HepG2 (cell line): ENCODE measurements around the gene KCNJ4. TPM values are rescaled to one million over a fixed set of nuclear protein-coding genes. Genes with fewer than 3 reads are reported as not detected.

ENCODE experiments used
- HOXA3 ChIP-seq: sonication (generic); formaldehyde crosslinking; IDR thresholded peaks from 2 replicates; pipeline ENCODE4 v1.5.0; 2020; ENCODE audit warnings: missing genetic modification reagents
- KAT7 ChIP-seq: IDR thresholded peaks from 2 replicates; pipeline ENCODE4 v1.6.1; 2018; ENCODE audit warnings: borderline replicate concordance, missing compliant biosample characterization
- PHF8 ChIP-seq: sonication (generic); formaldehyde crosslinking; IDR thresholded peaks from 2 replicates; pipeline ENCODE4 v1.5.0; 2020; ENCODE audit warnings: missing genetic modification reagents
- POLR2A ChIP-seq, 2 experiments: IDR thresholded peaks; 2 replicates each; pipeline ENCODE4 v1.6.1; 2011; ENCODE audit warnings: low read depth in 2 of 2, low read length in 2 of 2, mild to moderate bottlenecking in 1 of 2, moderate library complexity in 1 of 2; ENCODE audit not compliant: insufficient read depth in 1 of 2
- SALL1 ChIP-seq: sonication (generic); formaldehyde crosslinking; IDR thresholded peaks from 2 replicates; pipeline ENCODE4 v1.8.0; 2022; ENCODE audit warnings: mild to moderate bottlenecking, missing genetic modification reagents
- SP5 ChIP-seq: IDR thresholded peaks from 2 replicates; pipeline ENCODE4 v1.6.1; 2016; ENCODE audit warnings: low read depth, borderline replicate concordance
- SRY ChIP-seq: sonication (generic); formaldehyde crosslinking; IDR thresholded peaks from 2 replicates; pipeline ENCODE4 v1.8.0; 2022; ENCODE audit warnings: mild to moderate bottlenecking, missing genetic modification reagents
- YEATS4 ChIP-seq: sonication (generic); formaldehyde crosslinking; IDR thresholded peaks from 2 replicates; pipeline ENCODE4 v1.4.0; 2020; ENCODE audit warnings: missing genetic modification reagents, borderline replicate concordance
- ZBTB38 ChIP-seq: sonication (generic); formaldehyde crosslinking; IDR thresholded peaks from 2 replicates; pipeline ENCODE4 v1.5.1; 2020; ENCODE audit warnings: mild to moderate bottlenecking, missing genetic modification reagents
- ZNF605 ChIP-seq: sonication (generic); formaldehyde crosslinking; IDR thresholded peaks from 2 replicates; pipeline ENCODE4 v1.8.0; 2022; ENCODE audit warnings: mild to moderate bottlenecking, missing genetic modification reagents
- ZSCAN31 ChIP-seq: sonication (generic); formaldehyde crosslinking; IDR thresholded peaks from 2 replicates; pipeline ENCODE4 v1.5.0; 2020; ENCODE audit warnings: low read depth, mild to moderate bottlenecking, missing genetic modification reagents
- polyA plus RNA-seq, 8 experiments: library from polyadenylated mRNA; depleted of rRNA in 3 of 8; stranded (reverse) in 7 of 8; unstranded in 1 of 8; fragments of >200 nt; fragmentation: Illumina TruSeq in 4 of 8; extraction: Trizol in 4 of 8; gene quantifications; 2 replicates each; pipeline versions ENCODE4 v1.2.1 to v1.2.3, GENCODE V29; 2011 to 2016; ENCODE audit warnings: low read depth in 4 of 8, missing spikeins in 1 of 8, mixed read lengths in 1 of 8; ENCODE audit not compliant: insufficient read depth in 1 of 8
- total RNA-seq, 5 experiments: library from RNA; depleted of rRNA; stranded (reverse); fragments of >200 nt; fragmentation: Illumina TruSeq; extraction: Trizol; gene quantifications; 2 replicates each; pipeline ENCODE4 v1.2.3, GENCODE V29; 2016; ENCODE audit warnings: low read depth in 1 of 5
- TF ChIP-seq, protein P1 (sequence below): sonication (generic); formaldehyde crosslinking; IDR thresholded peaks from 2 replicates; pipeline ENCODE4 v1.5.0; 2020; ENCODE audit warnings: mild to moderate bottlenecking, missing genetic modification reagents
- TF ChIP-seq, protein P2 (sequence below): sonication (generic); formaldehyde crosslinking; IDR thresholded peaks from 2 replicates; pipeline ENCODE4 v1.8.0; 2022; ENCODE audit warnings: low read depth, missing genetic modification reagents
- TF ChIP-seq, protein P3 (sequence below): IDR thresholded peaks from 2 replicates; pipeline ENCODE4 v1.6.1; 2016; ENCODE audit warnings: missing compliant biosample characterization, missing genetic modification reagents, borderline replicate concordance
- TF ChIP-seq, protein P4 (sequence below): sonication (generic); formaldehyde crosslinking; IDR thresholded peaks from 2 replicates; pipeline ENCODE4 v1.4.0; 2020; ENCODE audit warnings: missing genetic modification reagents
- TF ChIP-seq, protein P5 (sequence below): sonication (generic); formaldehyde crosslinking; IDR thresholded peaks from 2 replicates; pipeline ENCODE4 v1.4.0; 2020; ENCODE audit warnings: missing genetic modification reagents
- TF ChIP-seq, protein P6 (sequence below): fragments of 450-650 bp; IDR thresholded peaks from 2 replicates; pipeline ENCODE4 v1.6.1; 2017
- TF ChIP-seq, protein P7 (sequence below): sonication (generic); formaldehyde crosslinking; IDR thresholded peaks from 2 replicates; pipeline ENCODE4 v1.8.0; 2022; ENCODE audit warnings: missing genetic modification reagents, low read depth, mild to moderate bottlenecking, borderline replicate concordance

Gene KCNJ4
- total and polyA plus RNA-seq, 2 of the 13 experiments (the other 11 are each of a cell fraction or from before 2014, with no cell fraction given): not detected

DNA sequence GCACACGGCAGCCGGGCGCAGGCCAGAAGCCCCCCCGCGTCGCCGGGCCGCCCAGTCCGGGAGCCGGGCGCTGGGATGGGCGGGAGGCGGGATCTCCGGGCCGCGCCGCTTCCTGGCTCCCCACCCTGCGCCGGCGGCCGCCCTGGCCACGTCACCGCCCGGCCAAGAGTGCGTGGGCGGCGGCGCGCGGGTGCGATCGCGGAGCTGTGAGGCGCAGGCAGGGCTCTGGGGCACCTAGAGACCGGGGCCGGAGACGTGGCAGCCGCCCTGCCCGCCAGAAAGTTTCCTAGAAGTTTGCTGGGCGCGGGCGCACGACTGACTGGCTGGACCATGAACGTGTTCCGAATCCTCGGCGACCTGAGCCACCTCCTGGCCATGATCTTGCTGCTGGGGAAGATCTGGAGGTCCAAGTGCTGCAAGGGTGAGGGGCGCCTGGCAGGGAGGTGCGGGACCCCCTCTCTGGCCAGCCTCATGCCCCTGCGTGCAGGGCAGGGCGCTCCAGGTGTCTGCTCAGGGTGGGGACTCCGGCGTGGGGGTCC, 13.0 kb upstream of the KCNJ4 start, which contains the start of gene KDELR3 (continued):
- TF ChIP-seq, protein P1, sequence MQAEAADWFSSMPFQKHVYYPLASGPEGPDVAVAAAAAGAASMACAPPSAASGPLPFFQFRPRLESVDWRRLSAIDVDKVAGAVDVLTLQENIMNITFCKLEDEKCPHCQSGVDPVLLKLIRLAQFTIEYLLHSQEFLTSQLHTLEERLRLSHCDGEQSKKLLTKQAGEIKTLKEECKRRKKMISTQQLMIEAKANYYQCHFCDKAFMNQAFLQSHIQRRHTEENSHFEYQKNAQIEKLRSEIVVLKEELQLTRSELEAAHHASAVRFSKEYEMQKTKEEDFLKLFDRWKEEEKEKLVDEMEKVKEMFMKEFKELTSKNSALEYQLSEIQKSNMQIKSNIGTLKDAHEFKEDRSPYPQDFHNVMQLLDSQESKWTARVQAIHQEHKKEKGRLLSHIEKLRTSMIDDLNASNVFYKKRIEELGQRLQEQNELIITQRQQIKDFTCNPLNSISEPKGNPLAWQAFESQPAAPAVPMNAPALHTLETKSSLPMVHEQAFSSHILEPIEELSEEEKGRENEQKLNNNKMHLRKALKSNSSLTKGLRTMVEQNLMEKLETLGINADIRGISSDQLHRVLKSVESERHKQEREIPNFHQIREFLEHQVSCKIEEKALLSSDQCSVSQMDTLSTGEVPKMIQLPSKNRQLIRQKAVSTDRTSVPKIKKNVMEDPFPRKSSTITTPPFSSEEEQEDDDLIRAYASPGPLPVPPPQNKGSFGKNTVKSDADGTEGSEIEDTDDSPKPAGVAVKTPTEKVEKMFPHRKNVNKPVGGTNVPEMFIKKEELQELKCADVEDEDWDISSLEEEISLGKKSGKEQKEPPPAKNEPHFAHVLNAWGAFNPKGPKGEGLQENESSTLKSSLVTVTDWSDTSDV: 0 out of 2 replicates have a peak, but pooled peaks have one; percentile 42
- TF ChIP-seq KAT7 (CRISPR knock-in tag) (peak; percentile 47; the same call in 1 of the 2 replicates), ZBTB38 (CRISPR knock-in tag) (0 out of 2 replicates have a peak, but pooled peaks have one; percentile 10), HOXA3 (CRISPR knock-in tag) (peak; percentile 75), PHF8 (CRISPR knock-in tag) (peak; percentile 56), SALL1 (CRISPR knock-in tag) (peak; percentile 57), POLR2A (IDR thresholded peaks at IDR 0.05; ENCODE audit: insufficient read depth in 1 of 2, low read depth in 2 of 2, low read length in 2 of 2) (peak in 1 of 2 experiments; percentile 62; a peak in 1 of 4 replicates), SP5 (CRISPR knock-in tag) (no peak), SRY (CRISPR knock-in tag) (peak; percentile 79), ZSCAN31 (CRISPR knock-in tag) (no peak), ZNF605 (CRISPR knock-in tag) (peak; percentile 37; the same call in 1 of the 2 replicates), YEATS4 (CRISPR knock-in tag) (peak; percentile 79)
- TF ChIP-seq, protein P2, sequence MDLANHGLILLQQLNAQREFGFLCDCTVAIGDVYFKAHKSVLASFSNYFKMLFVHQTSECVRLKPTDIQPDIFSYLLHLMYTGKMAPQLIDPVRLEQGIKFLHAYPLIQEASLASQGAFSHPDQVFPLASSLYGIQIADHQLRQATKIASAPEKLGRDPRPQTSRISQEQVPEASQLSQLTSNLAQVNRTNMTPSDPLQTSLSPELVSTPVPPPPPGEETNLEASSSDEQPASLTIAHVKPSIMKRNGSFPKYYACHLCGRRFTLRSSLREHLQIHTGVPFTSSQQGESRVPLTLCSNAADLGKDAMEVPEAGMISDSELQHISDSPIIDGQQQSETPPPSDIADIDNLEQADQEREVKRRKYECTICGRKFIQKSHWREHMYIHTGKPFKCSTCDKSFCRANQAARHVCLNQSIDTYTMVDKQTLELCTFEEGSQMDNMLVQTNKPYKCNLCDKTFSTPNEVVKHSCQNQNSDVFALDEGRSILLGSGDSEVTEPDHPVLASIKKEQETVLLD (CRISPR knock-in tag): peak; percentile 53; the same call in 1 of the 2 replicates
- TF ChIP-seq, protein P3, sequence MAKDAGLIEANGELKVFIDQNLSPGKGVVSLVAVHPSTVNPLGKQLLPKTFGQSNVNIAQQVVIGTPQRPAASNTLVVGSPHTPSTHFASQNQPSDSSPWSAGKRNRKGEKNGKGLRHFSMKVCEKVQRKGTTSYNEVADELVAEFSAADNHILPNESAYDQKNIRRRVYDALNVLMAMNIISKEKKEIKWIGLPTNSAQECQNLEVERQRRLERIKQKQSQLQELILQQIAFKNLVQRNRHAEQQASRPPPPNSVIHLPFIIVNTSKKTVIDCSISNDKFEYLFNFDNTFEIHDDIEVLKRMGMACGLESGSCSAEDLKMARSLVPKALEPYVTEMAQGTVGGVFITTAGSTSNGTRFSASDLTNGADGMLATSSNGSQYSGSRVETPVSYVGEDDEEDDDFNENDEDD (CRISPR knock-in tag): peak; percentile 69; the same call in 1 of the 2 replicates
- TF ChIP-seq, protein P4, sequence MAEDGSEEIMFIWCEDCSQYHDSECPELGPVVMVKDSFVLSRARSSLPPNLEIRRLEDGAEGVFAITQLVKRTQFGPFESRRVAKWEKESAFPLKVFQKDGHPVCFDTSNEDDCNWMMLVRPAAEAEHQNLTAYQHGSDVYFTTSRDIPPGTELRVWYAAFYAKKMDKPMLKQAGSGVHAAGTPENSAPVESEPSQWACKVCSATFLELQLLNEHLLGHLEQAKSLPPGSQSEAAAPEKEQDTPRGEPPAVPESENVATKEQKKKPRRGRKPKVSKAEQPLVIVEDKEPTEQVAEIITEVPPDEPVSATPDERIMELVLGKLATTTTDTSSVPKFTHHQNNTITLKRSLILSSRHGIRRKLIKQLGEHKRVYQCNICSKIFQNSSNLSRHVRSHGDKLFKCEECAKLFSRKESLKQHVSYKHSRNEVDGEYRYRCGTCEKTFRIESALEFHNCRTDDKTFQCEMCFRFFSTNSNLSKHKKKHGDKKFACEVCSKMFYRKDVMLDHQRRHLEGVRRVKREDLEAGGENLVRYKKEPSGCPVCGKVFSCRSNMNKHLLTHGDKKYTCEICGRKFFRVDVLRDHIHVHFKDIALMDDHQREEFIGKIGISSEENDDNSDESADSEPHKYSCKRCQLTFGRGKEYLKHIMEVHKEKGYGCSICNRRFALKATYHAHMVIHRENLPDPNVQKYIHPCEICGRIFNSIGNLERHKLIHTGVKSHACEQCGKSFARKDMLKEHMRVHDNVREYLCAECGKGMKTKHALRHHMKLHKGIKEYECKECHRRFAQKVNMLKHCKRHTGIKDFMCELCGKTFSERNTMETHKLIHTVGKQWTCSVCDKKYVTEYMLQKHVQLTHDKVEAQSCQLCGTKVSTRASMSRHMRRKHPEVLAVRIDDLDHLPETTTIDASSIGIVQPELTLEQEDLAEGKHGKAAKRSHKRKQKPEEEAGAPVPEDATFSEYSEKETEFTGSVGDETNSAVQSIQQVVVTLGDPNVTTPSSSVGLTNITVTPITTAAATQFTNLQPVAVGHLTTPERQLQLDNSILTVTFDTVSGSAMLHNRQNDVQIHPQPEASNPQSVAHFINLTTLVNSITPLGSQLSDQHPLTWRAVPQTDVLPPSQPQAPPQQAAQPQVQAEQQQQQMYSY (CRISPR knock-in tag): 0 out of 2 replicates have a peak, but pooled peaks have one; percentile 33
- TF ChIP-seq, protein P5, sequence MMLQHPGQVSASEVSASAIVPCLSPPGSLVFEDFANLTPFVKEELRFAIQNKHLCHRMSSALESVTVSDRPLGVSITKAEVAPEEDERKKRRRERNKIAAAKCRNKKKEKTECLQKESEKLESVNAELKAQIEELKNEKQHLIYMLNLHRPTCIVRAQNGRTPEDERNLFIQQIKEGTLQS (CRISPR knock-in tag): 0 out of 2 replicates have a peak, but pooled peaks have one; percentile 14
- TF ChIP-seq, protein P6, sequence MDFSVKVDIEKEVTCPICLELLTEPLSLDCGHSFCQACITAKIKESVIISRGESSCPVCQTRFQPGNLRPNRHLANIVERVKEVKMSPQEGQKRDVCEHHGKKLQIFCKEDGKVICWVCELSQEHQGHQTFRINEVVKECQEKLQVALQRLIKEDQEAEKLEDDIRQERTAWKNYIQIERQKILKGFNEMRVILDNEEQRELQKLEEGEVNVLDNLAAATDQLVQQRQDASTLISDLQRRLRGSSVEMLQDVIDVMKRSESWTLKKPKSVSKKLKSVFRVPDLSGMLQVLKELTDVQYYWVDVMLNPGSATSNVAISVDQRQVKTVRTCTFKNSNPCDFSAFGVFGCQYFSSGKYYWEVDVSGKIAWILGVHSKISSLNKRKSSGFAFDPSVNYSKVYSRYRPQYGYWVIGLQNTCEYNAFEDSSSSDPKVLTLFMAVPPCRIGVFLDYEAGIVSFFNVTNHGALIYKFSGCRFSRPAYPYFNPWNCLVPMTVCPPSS: no peak
- TF ChIP-seq, protein P7, sequence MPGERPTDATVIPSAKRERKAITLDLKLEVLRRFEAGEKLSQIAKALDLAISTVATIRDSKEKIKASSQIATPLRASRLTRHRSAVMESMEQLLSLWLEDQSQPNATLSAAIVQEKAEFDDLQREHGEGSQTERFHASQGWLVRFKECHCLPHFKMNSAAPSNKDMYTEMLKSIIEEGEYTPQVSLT (CRISPR knock-in tag): peak; percentile 72; the same call in 1 of the 2 replicates
